HL-60 (cell line): ENCODE measurements around the gene TMC1.

Experiments used
- DNase-seq, 2 experiments: peaks; one replicate each; pipeline ENCODE4 v3.0.0-alpha.2; 2010 to 2020; ENCODE audit warnings: low read depth in 1 of 2, low spot score in 1 of 2
- H3K27ac ChIP-seq: fragments of 250-450 bp; sonication (Bioruptor Pico); replicated peaks from 2 replicates; pipeline ENCODE4 v1.5.1; 2020; ENCODE audit warnings: mild to moderate bottlenecking, moderate library complexity
- H3K27me3 ChIP-seq: fragments of 250-450 bp; sonication (Bioruptor Pico); 2 replicates; pipeline ENCODE4 v1.5.1; 2021; ENCODE audit warnings: mild to moderate bottlenecking, moderate library complexity; ENCODE audit not compliant: insufficient read depth, poor library complexity, severe bottlenecking
- H3K4me3 ChIP-seq: replicated peaks from 2 replicates; pipeline ENCODE4 v1.5.1; 2011; ENCODE audit warnings: mild to moderate bottlenecking, control low read depth, low read length; ENCODE audit not compliant: insufficient read depth
- GABPA ChIP-seq: IDR thresholded peaks from 2 replicates; pipeline ENCODE4 v1.6.1; 2012; ENCODE audit warnings: low read depth
- POLR2AphosphoS5 ChIP-seq: IDR thresholded peaks from 2 replicates; pipeline ENCODE4 v1.6.1; 2012; ENCODE audit warnings: low read depth
- SPI1 ChIP-seq: IDR thresholded peaks from 2 replicates; pipeline ENCODE4 v1.6.1; 2012; ENCODE audit warnings: low read depth, mild to moderate bottlenecking, borderline replicate concordance
- TF ChIP-seq, protein P1 (sequence below): IDR thresholded peaks from 2 replicates; pipeline ENCODE4 v1.6.1; 2012; ENCODE audit warnings: low read depth; ENCODE audit not compliant: insufficient replicate concordance
- TF ChIP-seq, protein P2 (sequence below): IDR thresholded peaks from one replicate; pipeline ENCODE4 v1.5.1; 2011; ENCODE audit warnings: low read length, control low read depth, inconsistent platforms; ENCODE audit not compliant: insufficient read depth

The TMC1 gene

DNA sequence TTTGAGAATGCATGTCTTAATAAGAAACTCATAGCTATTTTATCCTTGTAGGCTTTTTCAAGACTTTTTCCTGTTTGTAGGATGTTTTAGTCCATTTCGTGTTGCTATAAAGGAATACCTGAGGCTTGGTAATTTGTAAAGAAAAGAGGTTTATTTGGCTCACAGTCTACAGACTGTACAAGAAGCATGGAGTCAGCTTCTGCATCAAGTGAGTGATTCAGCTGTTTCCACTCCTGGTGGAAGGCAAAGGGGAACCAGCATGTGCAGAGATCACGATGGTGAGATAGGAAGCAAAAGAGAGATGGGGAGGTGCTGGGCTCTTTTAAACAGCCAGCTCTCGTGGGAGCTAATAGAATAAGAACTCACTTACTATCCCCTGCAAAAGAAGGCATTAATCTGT is 254.2 kb downstream of the TMC1 start:
- Histone ChIP-seq H3K4me3 (no peak overlapping the region), H3K27ac (no peak overlapping the region), H3K27me3 (no peaks in the 10 kb centered on the region)
- peak; percentile 11 to 15 for DNase-seq
- TF ChIP-seq, protein P1, sequence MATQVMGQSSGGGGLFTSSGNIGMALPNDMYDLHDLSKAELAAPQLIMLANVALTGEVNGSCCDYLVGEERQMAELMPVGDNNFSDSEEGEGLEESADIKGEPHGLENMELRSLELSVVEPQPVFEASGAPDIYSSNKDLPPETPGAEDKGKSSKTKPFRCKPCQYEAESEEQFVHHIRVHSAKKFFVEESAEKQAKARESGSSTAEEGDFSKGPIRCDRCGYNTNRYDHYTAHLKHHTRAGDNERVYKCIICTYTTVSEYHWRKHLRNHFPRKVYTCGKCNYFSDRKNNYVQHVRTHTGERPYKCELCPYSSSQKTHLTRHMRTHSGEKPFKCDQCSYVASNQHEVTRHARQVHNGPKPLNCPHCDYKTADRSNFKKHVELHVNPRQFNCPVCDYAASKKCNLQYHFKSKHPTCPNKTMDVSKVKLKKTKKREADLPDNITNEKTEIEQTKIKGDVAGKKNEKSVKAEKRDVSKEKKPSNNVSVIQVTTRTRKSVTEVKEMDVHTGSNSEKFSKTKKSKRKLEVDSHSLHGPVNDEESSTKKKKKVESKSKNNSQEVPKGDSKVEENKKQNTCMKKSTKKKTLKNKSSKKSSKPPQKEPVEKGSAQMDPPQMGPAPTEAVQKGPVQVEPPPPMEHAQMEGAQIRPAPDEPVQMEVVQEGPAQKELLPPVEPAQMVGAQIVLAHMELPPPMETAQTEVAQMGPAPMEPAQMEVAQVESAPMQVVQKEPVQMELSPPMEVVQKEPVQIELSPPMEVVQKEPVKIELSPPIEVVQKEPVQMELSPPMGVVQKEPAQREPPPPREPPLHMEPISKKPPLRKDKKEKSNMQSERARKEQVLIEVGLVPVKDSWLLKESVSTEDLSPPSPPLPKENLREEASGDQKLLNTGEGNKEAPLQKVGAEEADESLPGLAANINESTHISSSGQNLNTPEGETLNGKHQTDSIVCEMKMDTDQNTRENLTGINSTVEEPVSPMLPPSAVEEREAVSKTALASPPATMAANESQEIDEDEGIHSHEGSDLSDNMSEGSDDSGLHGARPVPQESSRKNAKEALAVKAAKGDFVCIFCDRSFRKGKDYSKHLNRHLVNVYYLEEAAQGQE: no peak
- TF ChIP-seq SPI1: no peak
- no peak for TF ChIP-seq POLR2AphosphoS5
- TF ChIP-seq, protein P2, sequence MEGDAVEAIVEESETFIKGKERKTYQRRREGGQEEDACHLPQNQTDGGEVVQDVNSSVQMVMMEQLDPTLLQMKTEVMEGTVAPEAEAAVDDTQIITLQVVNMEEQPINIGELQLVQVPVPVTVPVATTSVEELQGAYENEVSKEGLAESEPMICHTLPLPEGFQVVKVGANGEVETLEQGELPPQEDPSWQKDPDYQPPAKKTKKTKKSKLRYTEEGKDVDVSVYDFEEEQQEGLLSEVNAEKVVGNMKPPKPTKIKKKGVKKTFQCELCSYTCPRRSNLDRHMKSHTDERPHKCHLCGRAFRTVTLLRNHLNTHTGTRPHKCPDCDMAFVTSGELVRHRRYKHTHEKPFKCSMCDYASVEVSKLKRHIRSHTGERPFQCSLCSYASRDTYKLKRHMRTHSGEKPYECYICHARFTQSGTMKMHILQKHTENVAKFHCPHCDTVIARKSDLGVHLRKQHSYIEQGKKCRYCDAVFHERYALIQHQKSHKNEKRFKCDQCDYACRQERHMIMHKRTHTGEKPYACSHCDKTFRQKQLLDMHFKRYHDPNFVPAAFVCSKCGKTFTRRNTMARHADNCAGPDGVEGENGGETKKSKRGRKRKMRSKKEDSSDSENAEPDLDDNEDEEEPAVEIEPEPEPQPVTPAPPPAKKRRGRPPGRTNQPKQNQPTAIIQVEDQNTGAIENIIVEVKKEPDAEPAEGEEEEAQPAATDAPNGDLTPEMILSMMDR: no peak
- no peak for TF ChIP-seq GABPA

DNA sequence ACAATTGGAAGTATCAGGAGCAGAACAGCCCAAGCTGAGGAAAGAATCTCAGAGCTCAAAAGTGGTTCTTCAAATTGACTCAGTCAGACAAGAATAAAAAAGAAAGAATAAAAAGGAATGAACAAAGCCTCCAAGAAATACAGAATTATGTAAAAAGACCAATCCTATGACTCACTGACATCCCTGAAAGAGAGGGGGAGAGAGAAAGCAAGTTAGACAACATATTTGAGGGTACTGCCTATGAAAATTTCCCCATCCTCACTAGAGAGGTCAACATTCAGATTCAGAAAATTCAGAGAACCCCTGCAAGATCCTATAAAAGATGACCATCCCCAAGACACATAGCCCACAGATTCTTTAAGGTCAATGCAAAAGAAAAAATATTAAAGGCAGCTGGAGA is 258.2 kb downstream of the TMC1 start:
- no peak for DNase-seq
- Histone ChIP-seq H3K27ac (no peak overlapping the region), H3K27me3 (no peaks in the 10 kb centered on the region), H3K4me3 (no peak overlapping the region)
- TF ChIP-seq SPI1 (no peak), POLR2AphosphoS5 (no peak), GABPA (no peak)
- TF ChIP-seq, protein P2: no peak
- TF ChIP-seq, protein P1: no peak

DNA sequence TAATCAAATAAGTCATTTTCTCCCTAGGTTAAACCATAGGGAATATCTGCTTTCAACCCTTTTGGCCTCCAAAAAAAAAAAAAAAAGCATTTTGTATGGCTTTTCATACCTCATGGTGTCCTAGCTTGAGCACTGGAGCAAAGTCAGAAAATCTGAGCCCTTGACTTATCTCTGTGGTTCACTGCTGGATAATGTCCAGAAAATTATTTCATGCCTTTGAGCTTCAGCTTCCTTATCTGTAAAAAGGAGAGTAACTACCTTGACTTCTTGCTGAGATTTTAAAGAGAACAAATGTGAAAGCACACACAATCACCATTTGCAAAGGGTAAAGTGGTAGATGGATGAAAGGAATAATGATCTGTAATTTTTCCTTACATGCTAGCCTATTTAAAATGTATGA is 265.5 kb downstream of the TMC1 start:
- H3K27me3 ChIP-seq: no peaks in the 10 kb centered on the region
- TF ChIP-seq SPI1: no peak
- TF ChIP-seq, protein P1: no peak

More for the DNA sequence above, 265.5 kb downstream of the TMC1 start:
- Histone ChIP-seq H3K27ac (no peak overlapping the region), H3K4me3 (no peak overlapping the region)
- no peak for DNase-seq
